H1 (cell line): Measurements from ENCODE around the gene CBFA2T2. TPM values are rescaled to one million over a fixed set of nuclear protein-coding genes. Genes with fewer than 3 reads are reported as not detected.

Source experiments
- CTCF ChIA-PET: fragments of 300-600 bp; sonication (Branson Sonifier 250); formaldehyde crosslinking; loops from one replicate; lab custom pipeline; 2021; ENCODE audit not compliant: partially characterized antibody; lab: Charles Lee
- POLR2A ChIA-PET: fragments of 300-600 bp; sonication (Branson Sonifier 250); formaldehyde crosslinking; loops from one replicate; lab custom pipeline; 2021; ENCODE audit warnings: inconsistent platforms; ENCODE audit not compliant: partially characterized antibody; lab: Charles Lee
- DNase-seq, 2 experiments: peaks; one replicate each; pipeline versions ENCODE4 v3.0.0 to v3.0.0-alpha.2; 2010 to 2022; ENCODE audit warnings: low spot score in 2 of 2, low read depth in 1 of 2, mixed read lengths in 1 of 2
- FAIRE-seq: peaks from 2 replicates; lab custom pipeline; 2011; peaks lifted over from hg19 to GRCh38; lab: Jason Lieb, UNC
- H2AFZ ChIP-seq: 2 replicates; pipeline ENCODE4 v1.8.1; 2012; ENCODE audit warnings: low read length, inconsistent platforms
- H2AK5ac ChIP-seq: 2 replicates; pipeline ENCODE4 v1.6.1; 2013; ENCODE audit warnings: low read depth, low read length
- H2BK120ac ChIP-seq: replicated peaks from 2 replicates; pipeline ENCODE3; 2013; ENCODE audit warnings: low read depth, low read length, inconsistent platforms
- H2BK12ac ChIP-seq: 2 replicates; pipeline ENCODE4 v1.6.1; 2013; ENCODE audit warnings: low read depth, low read length
- H2BK15ac ChIP-seq: 2 replicates; pipeline ENCODE4 v1.6.1; 2013; ENCODE audit warnings: low read length
- H2BK20ac ChIP-seq: 2 replicates; pipeline ENCODE4 v1.6.1; 2013; ENCODE audit warnings: low read length
- H2BK5ac ChIP-seq: 2 replicates; pipeline ENCODE4 v1.6.1; 2013; ENCODE audit warnings: low read depth, low read length
- H3K14ac ChIP-seq: 2 replicates; pipeline ENCODE4 v1.6.1; 2013; ENCODE audit warnings: inconsistent platforms; ENCODE audit not compliant: insufficient read length
- H3K18ac ChIP-seq: 2 replicates; pipeline ENCODE4 v1.6.1; 2013; ENCODE audit warnings: low read length; ENCODE audit errors: extremely low read depth
- H3K23ac ChIP-seq: 2 replicates; pipeline ENCODE4 v1.6.1; 2013; ENCODE audit warnings: inconsistent platforms; ENCODE audit not compliant: insufficient read length
- H3K23me2 ChIP-seq: 2 replicates; pipeline ENCODE4 v1.6.1; 2013; ENCODE audit warnings: low read depth, low read length
- H3K27ac ChIP-seq: 2 replicates; pipeline ENCODE4 v1.6.1; 2011; ENCODE audit warnings: low read depth, low read length, inconsistent platforms
- H3K27me3 ChIP-seq, 4 experiments: replicated peaks in 1 of 4; 1 replicate in 1 of 4; 2 replicates in 3 of 4; pipeline versions ENCODE4 v1.6.1 to v1.8.1; 2011 to 2013; ENCODE audit warnings: low read length in 3 of 4, mild to moderate bottlenecking in 3 of 4, inconsistent platforms in 2 of 4, mixed read lengths in 2 of 4, moderate library complexity in 1 of 4; ENCODE audit not compliant: control insufficient read depth in 3 of 4, insufficient read depth in 3 of 4; ENCODE audit errors: extremely low read depth in 1 of 4
- H3K36me3 ChIP-seq, 4 experiments: 2 replicates each; pipeline versions ENCODE4 v1.6.1 to v1.8.1; 2011 to 2013; ENCODE audit warnings: mild to moderate bottlenecking in 4 of 4, low read length in 3 of 4, moderate library complexity in 2 of 4, control low read depth in 1 of 4, inconsistent platforms in 1 of 4; ENCODE audit not compliant: insufficient read depth in 4 of 4, control insufficient read depth in 2 of 4
- H3K4ac ChIP-seq: replicated peaks from 2 replicates; pipeline ENCODE3; 2013; ENCODE audit warnings: low read length, low read depth, mixed read lengths, inconsistent platforms; ENCODE audit not compliant: insufficient read length
- H3K4me1 ChIP-seq, 4 experiments: replicated peaks in 1 of 4; 1 replicate in 1 of 4; 2 replicates in 3 of 4; pipeline versions ENCODE4 v1.6.1 to v1.8.1; 2011 to 2013; ENCODE audit warnings: low read length in 3 of 4, inconsistent platforms in 2 of 4, mixed read lengths in 1 of 4; ENCODE audit not compliant: insufficient read depth in 4 of 4, control insufficient read depth in 3 of 4
- H3K4me2 ChIP-seq, 2 experiments: 2 replicates each; pipeline versions ENCODE4 v1.6.1 to v1.8.1; 2011 to 2013; ENCODE audit warnings: low read depth in 2 of 2, low read length in 2 of 2, control low read depth in 1 of 2, inconsistent platforms in 1 of 2, mild to moderate bottlenecking in 1 of 2; ENCODE audit not compliant: insufficient read depth in 1 of 2
- H3K4me3 ChIP-seq, 4 experiments: fragments of 200-600, 300-600 bp in 1 of 4; sonication (generic), shearing (Covaris generic), sonication (Bioruptor Twin) in 1 of 4; 2 replicates each; pipeline versions ENCODE4 v1.5.1 to v1.8.1; 2011 to 2016; ENCODE audit warnings: low read length in 4 of 4, low read depth in 3 of 4, control low read depth in 2 of 4, inconsistent platforms in 2 of 4, mild to moderate bottlenecking in 2 of 4, mixed read lengths in 1 of 4, moderate library complexity in 1 of 4; ENCODE audit not compliant: insufficient read depth in 2 of 4; ENCODE audit errors: extremely low read depth in 1 of 4
- H3K56ac ChIP-seq: replicated peaks from 2 replicates; pipeline ENCODE3; 2013; ENCODE audit warnings: low read depth, mild to moderate bottlenecking, mixed read lengths, low read length, inconsistent platforms; ENCODE audit not compliant: insufficient read length
- H3K79me1 ChIP-seq: 2 replicates; pipeline ENCODE4 v1.6.1; 2013; ENCODE audit warnings: low read depth, low read length, control low read depth
- H3K79me2 ChIP-seq, 2 experiments: 2 replicates each; pipeline versions ENCODE4 v1.6.1 to v1.8.1; 2012 to 2013; ENCODE audit warnings: low read length in 2 of 2, mild to moderate bottlenecking in 2 of 2, inconsistent platforms in 1 of 2; ENCODE audit not compliant: insufficient read depth in 2 of 2, control insufficient read depth in 1 of 2
- H3K9ac ChIP-seq, 4 experiments: replicated peaks in 1 of 4; 1 replicate in 1 of 4; 2 replicates in 3 of 4; pipeline versions ENCODE4 v1.6.1 to v1.8.1; 2011 to 2013; ENCODE audit warnings: low read depth in 3 of 4, low read length in 3 of 4, control low read depth in 2 of 4, mild to moderate bottlenecking in 2 of 4, moderate library complexity in 2 of 4, inconsistent platforms in 1 of 4; ENCODE audit errors: extremely low read depth in 1 of 4
- H3K9me3 ChIP-seq, 2 experiments: 2 replicates each; pipeline versions ENCODE4 v1.6.1 to v1.8.1; 2012 to 2013; ENCODE audit warnings: mild to moderate bottlenecking in 2 of 2, moderate library complexity in 2 of 2, control low read depth in 1 of 2, inconsistent platforms in 1 of 2, low read depth in 1 of 2, low read length in 1 of 2, mixed read lengths in 1 of 2; ENCODE audit not compliant: insufficient read depth in 2 of 2
- H4K20me1 ChIP-seq, 2 experiments: replicated peaks in 1 of 2; 2 replicates each; pipeline versions ENCODE3 to v1.8.1; 2011 to 2013; ENCODE audit warnings: inconsistent platforms in 2 of 2, low read length in 2 of 2, mild to moderate bottlenecking in 1 of 2; ENCODE audit not compliant: insufficient read depth in 2 of 2, control insufficient read depth in 1 of 2
- H4K5ac ChIP-seq: 2 replicates; pipeline ENCODE4 v1.6.1; 2013; ENCODE audit warnings: low read length, low read depth, mixed read lengths, inconsistent platforms; ENCODE audit not compliant: insufficient read length
- H4K8ac ChIP-seq: 2 replicates; pipeline ENCODE4 v1.8.0; 2013; ENCODE audit warnings: mild to moderate bottlenecking, moderate library complexity, low read length, inconsistent platforms; ENCODE audit not compliant: insufficient read depth; ENCODE audit errors: extremely low read depth
- H4K91ac ChIP-seq: replicated peaks from 2 replicates; pipeline ENCODE3; 2013; ENCODE audit warnings: low read length, mixed read lengths, inconsistent platforms; ENCODE audit not compliant: insufficient read length
- CEBPB ChIP-seq: IDR thresholded peaks from 2 replicates; pipeline ENCODE4 v1.6.1; 2012; ENCODE audit warnings: low read depth, low read length
- EZH2 ChIP-seq: fragments of 200-600 bp; sonication (generic); IDR thresholded peaks from 2 replicates; pipeline ENCODE4 v1.7.1; 2012; ENCODE audit warnings: low read depth, mild to moderate bottlenecking, moderate library complexity, low read length, inconsistent platforms; ENCODE audit not compliant: severe bottlenecking
- GABPA ChIP-seq: IDR thresholded peaks from 2 replicates; pipeline ENCODE4 v1.6.1; 2011; ENCODE audit warnings: mild to moderate bottlenecking, low read length, moderate library complexity, borderline replicate concordance; ENCODE audit not compliant: insufficient read depth
- POLR2A ChIP-seq, 2 experiments: IDR thresholded peaks; 1 replicate in 1 of 2; 2 replicates in 1 of 2; pipeline ENCODE4 v1.6.1; 2011; ENCODE audit warnings: low read depth in 2 of 2, low read length in 2 of 2, mild to moderate bottlenecking in 2 of 2; ENCODE audit errors: control extremely low read depth in 1 of 2
- RAD21 ChIP-seq, 2 experiments: IDR thresholded peaks in 1 of 2; conservative IDR thresholded peaks in 1 of 2; 2 replicates each; pipeline ENCODE4 v1.6.1; 2011; ENCODE audit warnings: low read depth in 2 of 2, low read length in 2 of 2, improper control_type of control experiment in 1 of 2, inconsistent platforms in 1 of 2, mild to moderate bottlenecking in 1 of 2, moderate library complexity in 1 of 2
- WGBS, 2 experiments: shearing (Covaris generic) in 1 of 2; methylation state at CpG; one replicate each; pipeline versions ENCODE4 v1.1.6 to v1.1.7; 2013 to 2015; ENCODE audit warnings: low lambda C conversion rate in 2 of 2, mixed read lengths in 2 of 2, inconsistent platforms in 1 of 2, low coverage in 1 of 2, missing lambda C conversion rate in 1 of 2; ENCODE audit not compliant: insufficient replicate concordance in 2 of 2, insufficient coverage in 1 of 2, insufficient read length in 1 of 2; ENCODE audit errors: extremely low coverage in 1 of 2, missing lambda C conversion rate in 1 of 2; 5-methylcytosine and 5-hydroxymethylcytosine counted together
- polyA plus RNA-seq, 7 experiments: library from polyadenylated mRNA; depleted of rRNA in 3 of 7; stranded (reverse) in 5 of 7; unstranded in 2 of 7; fragments of >200 nt in 5 of 7; fragments of 200-250 nt in 2 of 7; gene quantifications; 1 replicate in 5 of 7; 2 replicates in 1 of 7; 4 replicates in 1 of 7; pipeline versions ENCODE4 v1.2.1 to v1.2.3, GENCODE V29; 2011 to 2013; ENCODE audit warnings: missing spikeins in 2 of 7, mixed read lengths in 2 of 7
- total RNA-seq: library from RNA; stranded (reverse); fragmentation: NEBNext Ultra II Directional; extraction: Animal tissue kit (Norgen Biotek cat#: 25700); gene quantifications from 2 replicates; pipeline ENCODE4 v1.2.1, GENCODE V29; 2021

The CBFA2T2 gene
- total and polyA plus RNA-seq, 2 of the 8 experiments (the other 6 are each of a cell fraction or from before 2014, with no cell fraction given) = 11.6 to 12.9 TPM

DNA sequence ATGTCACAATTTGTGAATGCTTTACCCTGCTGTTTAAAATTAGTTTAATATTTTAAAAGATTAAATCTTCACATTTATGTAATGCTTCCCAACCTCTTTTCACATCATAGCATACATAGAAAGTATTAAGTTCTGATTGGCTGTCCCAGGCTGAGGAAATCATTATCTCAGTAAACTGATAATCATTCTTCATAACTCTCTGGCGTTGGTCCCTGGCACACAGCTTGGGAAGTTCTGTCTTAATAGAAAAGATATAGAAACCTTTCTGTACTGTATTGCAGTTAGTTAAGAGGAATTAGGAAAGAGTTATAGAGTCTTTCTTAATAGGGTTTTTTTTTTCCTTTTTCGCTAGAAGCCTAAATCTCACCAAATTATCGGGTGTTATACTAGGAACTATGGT, 85.4 kb downstream of the CBFA2T2 start:
- H2AFZ ChIP-seq = no peak overlapping the region
- no peak overlapping the region for H3K4me3 ChIP-seq
- ChIA-PET CTCF (interaction anchor here (0.6 to 4.0 kb wide), 4 partner anchors 14 to 1792 kb away, joined by 3 to 14 read pairs (median 4); no protein-coding TSS in a partner anchor), POLR2A (no interaction called here)
- H3K9ac ChIP-seq = no peak overlapping the region
- no peaks in the 10 kb centered on the region; the same call in 1 of the 2 replicates for H3K79me1 ChIP-seq
- no peaks in the 10 kb centered on the region for H3K9me3 ChIP-seq
- no peaks in the 10 kb centered on the region; a peak in 1 of 7 replicates for H3K4me1 ChIP-seq
- FAIRE-seq = no peak
- H2BK20ac ChIP-seq = no peak overlapping the region
- H2BK15ac ChIP-seq = no peak overlapping the region
- TF ChIP-seq RAD21 (IDR thresholded peaks at IDR 0.05 in 1 of 2, conservative IDR thresholded peaks at IDR 0.05 in 1 of 2; ENCODE audit: low read depth in 2 of 2, low read length in 2 of 2) (no peak), GABPA (no peak), EZH2 (no peak), POLR2A (IDR thresholded peaks at IDR 0.05; ENCODE audit: control extremely low read depth in 1 of 2, low read depth in 2 of 2, low read length in 2 of 2) (no peak), CEBPB (no peak)
- H3K23me2 ChIP-seq = no peaks in the 10 kb centered on the region
- no peak overlapping the region for H3K56ac ChIP-seq
- no peak overlapping the region for H2BK12ac ChIP-seq
- H4K91ac ChIP-seq = no peak overlapping the region
- H3K14ac ChIP-seq = no peak overlapping the region
- H2AK5ac ChIP-seq = no peak overlapping the region
- H4K20me1 ChIP-seq = peaks cover 0 to 2% of the 10 kb centered on the region in 2 experiments
- no peaks in the 10 kb centered on the region for H3K79me2 ChIP-seq
- no peak overlapping the region for H2BK5ac ChIP-seq
- WGBS, 2 experiments = 89% methylated on average over 3 of the region's 3 CpGs; no CpG with 5 or more reads in 1 of the 2 experiments
- H4K5ac ChIP-seq = no peak overlapping the region
- H2BK120ac ChIP-seq = no peak overlapping the region
- no peak overlapping the region for H3K4me2 ChIP-seq
- H3K27ac ChIP-seq = no peak overlapping the region
- H3K27me3 ChIP-seq = peaks cover 0 to 2% (median 0%) of the 10 kb centered on the region in 4 experiments; a peak in 1 of 7 replicates
- H3K23ac ChIP-seq = no peak overlapping the region
- DNase-seq = no peak
- H3K18ac ChIP-seq = no peak overlapping the region
- H4K8ac ChIP-seq = no peak overlapping the region
- H3K4ac ChIP-seq = no peak overlapping the region
- no peaks in the 10 kb centered on the region for H3K36me3 ChIP-seq
